GM21528 (cell line): ENCODE data around the gene ERMN.

Experiments used
- ATAC-seq: cut with Tn5 transposase; IDR thresholded peaks from one replicate; pipeline ENCODE4 v1.9.1; 2021; ENCODE audit warnings: mild to moderate bottlenecking, moderate library complexity; ENCODE audit not compliant: unreplicated experiment, low FRiP score

Gene ERMN

GRCh38 chr2:157333304-157334047 lies 7.9 kb upstream of the ERMN start:
- ATAC-seq: no peak

GRCh38 chr2:157329524-157329923 lies 3.9 kb upstream of the ERMN start:
- ATAC-seq: no peak

GRCh38 chr2:157327621-157328500 lies 2.2 kb upstream of the ERMN start:
- ATAC-seq: peak; percentile 99

- peak; percentile 33 for ATAC-seq
Measured at GRCh38 chr2:157327200-157327599, 1.6 kb upstream of the ERMN start.

GRCh38 chr2:157326698-157327097 lies 1.1 kb upstream of the ERMN start:
- no peak for ATAC-seq

- ATAC-seq: no peak
Measured at GRCh38 chr2:157324331-157324843, 1.2 kb downstream of the ERMN start.

GRCh38 chr2:157322432-157322831 lies 3.2 kb downstream of the ERMN start:
- no peak for ATAC-seq

- no peak for ATAC-seq
Measured at GRCh38 chr2:157321466-157321865, 4.2 kb downstream of the ERMN start.

- no peak for ATAC-seq
Measured at GRCh38 chr2:157320409-157320808, 5.2 kb downstream of the ERMN start.

- no peak for ATAC-seq
Measured at GRCh38 chr2:157319795-157320194, 5.8 kb downstream of the ERMN start.

GRCh38 chr2:157318884-157319283 lies 6.7 kb downstream of the ERMN start:
- no peak for ATAC-seq

GRCh38 chr2:157315901-157316300 lies 9.7 kb downstream of the ERMN start:
- no peak for ATAC-seq

GRCh38 chr2:157312866-157313486 lies 12.6 kb downstream of the ERMN start:
- no peak for ATAC-seq

GRCh38 chr2:157311706-157312105 lies 13.9 kb downstream of the ERMN start:
- no peak for ATAC-seq

GRCh38 chr2:157309878-157310277 lies 15.7 kb downstream of the ERMN start:
- ATAC-seq: no peak

- ATAC-seq: no peak
Measured at GRCh38 chr2:157307021-157307420, 18.6 kb downstream of the ERMN start.

GRCh38 chr2:157305723-157306110 lies 19.9 kb downstream of the ERMN start:
- ATAC-seq: no peak

GRCh38 chr2:157304811-157305722 lies 20.6 kb downstream of the ERMN start:
- ATAC-seq: no peak

- no peak for ATAC-seq
Measured at GRCh38 chr2:157303612-157304011, 22.0 kb downstream of the ERMN start.

GRCh38 chr2:157302492-157303099 lies 23.0 kb downstream of the ERMN start:
- peak; percentile 83 for ATAC-seq
